OCI-LY3 (cell line): ENCODE data around the gene CBR3.

Experiments used
- EZH2phosphoT487 ChIP-seq: fragments of 200-600 bp; shearing (Covaris generic); IDR thresholded peaks from 2 replicates; pipeline ENCODE4 v1.6.1; 2018; ENCODE audit warnings: antibody characterized with exemption, mixed run types, low read depth
- TF ChIP-seq, protein P1 (sequence below): fragments of 200-600, 300-600 bp; sonication (generic); IDR thresholded peaks from 2 replicates; pipeline ENCODE4 v1.5.1; 2014; ENCODE audit warnings: antibody characterized with exemption, low read length, low read depth

- no peak for TF ChIP-seq EZH2phosphoT487
- TF ChIP-seq, protein P1, sequence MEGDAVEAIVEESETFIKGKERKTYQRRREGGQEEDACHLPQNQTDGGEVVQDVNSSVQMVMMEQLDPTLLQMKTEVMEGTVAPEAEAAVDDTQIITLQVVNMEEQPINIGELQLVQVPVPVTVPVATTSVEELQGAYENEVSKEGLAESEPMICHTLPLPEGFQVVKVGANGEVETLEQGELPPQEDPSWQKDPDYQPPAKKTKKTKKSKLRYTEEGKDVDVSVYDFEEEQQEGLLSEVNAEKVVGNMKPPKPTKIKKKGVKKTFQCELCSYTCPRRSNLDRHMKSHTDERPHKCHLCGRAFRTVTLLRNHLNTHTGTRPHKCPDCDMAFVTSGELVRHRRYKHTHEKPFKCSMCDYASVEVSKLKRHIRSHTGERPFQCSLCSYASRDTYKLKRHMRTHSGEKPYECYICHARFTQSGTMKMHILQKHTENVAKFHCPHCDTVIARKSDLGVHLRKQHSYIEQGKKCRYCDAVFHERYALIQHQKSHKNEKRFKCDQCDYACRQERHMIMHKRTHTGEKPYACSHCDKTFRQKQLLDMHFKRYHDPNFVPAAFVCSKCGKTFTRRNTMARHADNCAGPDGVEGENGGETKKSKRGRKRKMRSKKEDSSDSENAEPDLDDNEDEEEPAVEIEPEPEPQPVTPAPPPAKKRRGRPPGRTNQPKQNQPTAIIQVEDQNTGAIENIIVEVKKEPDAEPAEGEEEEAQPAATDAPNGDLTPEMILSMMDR = no peak
Measured at GRCh38 chr21:36190736-36191135, 55.9 kb downstream of the CBR3 start.
